Ammon's horn (tissue), 1 donor: ENCODE measurements around the gene MAT1A.

Experiments
- DNase-seq: peaks from one replicate; pipeline ENCODE4 v3.0.0-alpha.2; 2016; ENCODE audit warnings: low spot score

Gene MAT1A

DNA sequence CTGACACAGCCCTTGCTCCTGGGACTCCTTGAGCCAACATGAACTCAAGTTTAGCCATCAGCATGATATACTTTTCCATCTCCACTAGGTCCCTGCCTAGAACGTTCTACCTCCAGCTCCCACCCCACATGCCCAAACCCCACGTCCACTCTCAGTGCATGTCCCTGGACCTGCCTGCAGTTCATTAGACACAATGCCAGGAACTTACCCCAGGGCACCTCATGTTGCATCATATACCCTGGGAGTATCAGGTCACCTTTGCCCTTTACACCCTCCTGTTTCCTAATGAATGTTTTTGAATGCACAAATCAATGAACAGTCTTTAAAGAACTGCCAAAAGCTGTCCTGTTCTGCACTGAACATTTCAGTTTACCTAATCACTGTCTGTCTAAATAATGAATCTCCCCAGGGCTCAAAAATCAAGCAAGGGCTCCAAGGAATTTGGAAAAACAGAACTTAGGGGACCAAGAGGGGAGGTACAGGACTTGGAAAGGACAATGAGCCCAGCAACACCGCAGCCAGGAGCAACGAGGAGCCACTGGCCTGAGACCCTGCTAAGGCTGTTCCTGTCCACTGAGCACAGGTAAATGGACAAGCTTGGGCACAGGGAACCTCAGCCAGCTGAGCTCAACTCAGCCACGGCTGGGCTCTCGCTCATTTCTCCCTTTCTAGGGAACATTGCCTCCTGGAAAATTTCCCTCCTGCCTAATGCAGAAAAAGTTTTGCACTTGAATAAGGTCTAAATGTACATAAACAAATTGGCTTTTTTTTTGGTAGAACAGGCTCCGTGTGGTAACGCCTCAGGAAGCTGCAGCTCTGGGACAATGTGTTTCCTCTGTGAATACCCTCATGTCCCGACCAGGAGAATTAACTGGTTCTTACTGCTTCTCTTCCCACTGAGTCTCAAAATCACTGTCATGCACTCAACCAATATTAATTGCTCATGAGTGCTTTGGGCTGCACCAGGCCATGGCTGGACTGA, 7.4 kb downstream of the MAT1A start:
- no peak for DNase-seq

DNA sequence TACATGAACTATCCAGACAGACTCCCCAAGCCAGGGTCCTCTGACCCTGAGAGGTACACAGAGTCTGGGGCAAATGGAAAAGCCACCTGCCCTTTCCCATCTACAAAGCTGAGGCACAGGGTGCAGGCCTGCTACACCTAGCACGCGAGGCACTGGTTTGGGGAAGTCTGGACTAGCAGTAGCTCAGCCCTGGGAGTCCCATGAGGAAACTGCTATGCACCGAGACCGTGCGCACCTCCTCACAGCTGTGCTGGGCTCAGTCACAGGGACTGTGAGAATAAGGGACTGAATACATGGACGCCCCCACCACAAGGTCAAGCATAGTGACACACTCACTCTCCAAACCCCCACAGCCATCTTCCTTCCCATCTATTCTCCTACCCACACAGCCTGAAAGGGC, 8.2 kb downstream of the MAT1A start:
- DNase-seq, result no peak

DNA sequence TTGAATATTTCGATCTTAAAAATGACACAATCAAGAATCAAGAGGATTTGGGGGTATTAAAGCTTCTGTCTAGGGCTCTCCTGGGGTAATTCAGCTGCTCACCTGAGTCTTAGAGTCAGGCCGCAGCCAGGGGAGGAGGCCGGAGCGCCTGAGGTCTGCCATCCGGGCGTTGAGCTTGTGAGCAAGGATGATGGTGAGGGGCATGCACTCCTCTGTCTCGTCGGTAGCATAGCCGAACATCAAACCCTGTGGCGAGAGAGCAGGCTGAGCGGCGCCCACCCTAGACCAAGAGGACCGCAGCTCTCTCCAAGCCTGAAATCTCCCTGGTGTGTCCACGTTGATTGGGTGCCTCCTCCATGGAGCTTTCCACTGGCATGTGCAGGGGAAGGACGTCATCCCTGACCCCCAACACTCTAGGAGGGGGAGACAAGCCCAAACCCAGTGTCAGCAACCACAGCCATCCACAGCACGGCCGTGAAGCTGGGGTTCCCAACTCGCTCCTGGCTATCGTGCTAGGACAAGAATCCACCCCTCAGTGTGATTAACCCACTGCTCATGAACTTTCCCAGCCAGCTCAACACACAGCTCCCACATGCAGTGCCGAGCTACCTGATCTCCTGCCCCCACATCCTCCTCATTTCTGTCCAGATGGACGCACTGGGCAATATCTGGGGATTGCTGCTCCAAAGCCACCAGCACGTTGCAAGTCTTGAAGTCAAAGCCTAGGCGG, 9.2 kb downstream of the MAT1A start:
- DNase-seq, result no peak

DNA sequence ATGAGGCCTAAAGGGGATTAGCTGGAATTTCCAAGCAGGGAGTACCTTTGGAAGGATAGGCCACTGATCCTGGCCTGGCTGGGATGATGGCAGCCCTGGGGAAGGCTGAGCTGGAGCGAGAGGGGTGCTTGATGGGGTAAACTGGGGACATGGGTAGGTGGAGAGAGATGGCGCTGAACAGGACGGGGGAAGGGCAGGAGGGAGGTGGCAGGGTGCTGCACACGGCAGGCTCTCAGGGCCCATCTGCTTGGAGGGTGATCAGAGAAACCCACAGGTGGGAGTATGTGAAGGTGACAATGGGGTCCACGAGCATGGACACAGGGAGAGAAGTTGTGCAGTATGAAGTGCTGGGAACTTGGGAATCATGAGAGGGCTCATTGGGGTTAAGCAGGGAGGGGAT, 10.3 kb downstream of the MAT1A start:
- no peak for DNase-seq

DNA sequence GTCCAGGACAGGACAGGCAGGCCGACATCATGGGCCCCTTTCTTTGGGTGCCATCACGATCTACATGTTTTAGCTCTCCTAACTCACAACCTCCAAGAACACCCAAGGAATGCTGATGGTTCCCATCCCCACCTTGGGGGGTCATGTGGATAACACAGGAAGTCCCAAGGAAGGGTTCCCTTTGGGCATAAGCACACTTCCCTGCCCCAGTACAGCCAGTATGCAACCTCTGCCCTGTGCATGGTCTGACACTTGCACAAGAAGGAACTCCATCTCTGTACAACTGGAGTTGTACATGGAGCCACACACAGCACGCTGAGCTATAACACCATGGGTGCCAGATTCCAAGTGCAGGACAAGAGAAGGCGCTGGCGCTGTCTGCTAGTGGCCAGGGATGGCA, 11.0 kb downstream of the MAT1A start:
- no peak for DNase-seq

DNA sequence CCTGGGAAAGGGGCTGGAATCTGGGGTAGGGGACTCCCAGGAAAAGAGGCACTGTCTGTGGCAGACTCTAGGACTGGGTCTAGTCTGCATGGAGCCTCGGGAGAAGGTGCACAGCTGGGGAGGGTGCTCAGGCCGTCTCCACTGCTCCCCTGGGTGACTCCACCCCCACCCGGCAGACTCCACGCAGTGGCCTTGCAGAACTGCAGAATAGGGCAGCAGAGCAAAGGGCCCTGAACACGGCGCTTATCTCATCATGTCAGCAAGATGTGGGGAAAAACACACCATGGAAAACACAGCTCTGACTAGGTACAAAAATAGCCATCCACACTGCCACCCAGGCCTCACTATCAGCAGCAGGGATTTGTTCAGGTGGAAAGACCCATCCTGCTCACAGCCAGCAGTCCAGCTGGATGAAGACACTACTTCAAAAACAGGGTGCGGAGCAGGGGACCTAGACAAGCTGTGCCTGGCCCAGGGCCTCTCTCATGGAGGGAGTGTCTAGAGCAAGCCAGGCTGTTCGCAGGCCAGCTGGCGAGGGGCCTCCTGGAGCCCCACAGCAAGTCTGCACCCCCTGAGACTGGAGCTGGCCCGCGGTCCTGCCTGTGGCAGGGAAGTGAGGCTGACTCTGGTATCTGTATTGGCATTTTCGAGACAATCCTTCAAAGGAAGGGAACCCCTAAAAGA, 11.7 kb downstream of the MAT1A start:
- no peak for DNase-seq

DNA sequence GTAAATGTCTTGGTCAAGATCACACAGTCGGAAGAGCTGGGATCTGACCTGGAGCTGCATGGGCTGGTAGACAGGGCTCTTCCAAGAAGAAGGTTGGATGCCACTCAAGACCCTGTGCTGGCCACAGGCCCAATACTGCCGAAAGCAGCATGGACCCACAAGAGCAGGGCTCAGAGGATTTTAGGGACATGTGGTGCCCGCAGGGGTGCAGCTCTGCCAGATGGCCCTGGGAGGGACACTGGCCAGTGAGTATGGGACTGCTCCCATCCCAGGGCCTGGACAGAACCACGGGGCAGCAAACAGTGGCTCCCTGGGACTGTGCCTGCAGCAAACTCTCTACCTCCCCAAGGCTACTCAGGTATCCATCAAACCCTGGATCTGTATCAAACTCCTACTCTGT, 12.4 kb downstream of the MAT1A start:
- no peak for DNase-seq

DNA sequence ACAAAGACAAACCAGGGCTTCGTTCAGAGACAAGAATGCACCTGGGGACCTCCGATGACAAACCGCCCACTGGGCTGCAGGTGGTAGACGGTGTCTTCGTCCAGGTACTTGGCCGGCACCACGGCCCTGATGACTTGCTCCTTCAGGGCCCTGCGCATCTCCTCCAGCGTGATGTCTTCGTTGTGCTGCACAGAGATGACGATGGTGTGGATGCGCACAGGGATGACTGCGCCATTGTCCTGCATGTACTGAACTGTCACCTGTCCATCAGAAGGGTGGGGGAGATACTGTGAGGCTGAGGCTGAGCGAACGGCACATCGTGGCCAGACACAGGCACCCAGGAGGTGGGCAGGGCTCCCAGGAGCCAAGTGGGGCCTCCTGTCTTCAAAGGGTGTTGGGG, 13.1 kb downstream of the MAT1A start:
- no peak for DNase-seq

DNA sequence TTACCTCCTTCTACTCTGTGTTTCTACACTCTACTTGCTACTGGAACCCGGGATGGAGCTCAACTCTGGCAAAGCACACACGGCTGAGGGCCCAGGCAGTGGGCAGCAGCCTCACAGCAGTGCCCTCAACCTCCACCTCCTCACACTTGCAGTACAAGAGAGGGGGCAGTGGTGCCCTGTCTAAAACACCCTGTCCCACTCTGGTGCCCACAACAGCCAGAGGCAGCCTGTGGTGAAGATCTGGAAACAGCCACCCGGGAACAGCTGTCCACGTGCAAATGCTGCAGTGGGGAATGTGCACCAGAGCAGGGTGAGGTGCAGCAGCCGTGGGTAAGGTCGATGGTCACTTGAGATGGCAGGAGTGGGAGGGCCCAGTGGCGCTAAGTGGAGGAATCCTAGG, 13.7 kb downstream of the MAT1A start:
- no peak for DNase-seq

DNA sequence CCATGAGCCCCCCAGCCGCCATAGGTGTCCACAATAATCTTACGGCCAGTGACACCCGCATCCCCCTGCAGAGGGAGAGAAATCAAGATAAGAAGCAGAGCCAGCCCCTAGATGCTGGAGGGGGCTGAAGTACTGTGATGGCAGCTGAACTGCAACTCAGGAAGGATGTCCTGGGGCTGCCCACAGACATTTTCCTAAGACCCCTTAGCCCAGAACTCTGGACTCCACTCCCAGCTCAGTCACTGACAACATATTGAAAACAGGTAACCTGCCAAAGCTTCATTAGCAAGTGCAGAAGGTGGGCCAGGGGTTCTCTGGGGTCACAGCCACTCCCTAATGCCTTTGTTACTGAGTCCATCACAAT, 14.3 kb downstream of the MAT1A start:
- DNase-seq, result no peak

DNA sequence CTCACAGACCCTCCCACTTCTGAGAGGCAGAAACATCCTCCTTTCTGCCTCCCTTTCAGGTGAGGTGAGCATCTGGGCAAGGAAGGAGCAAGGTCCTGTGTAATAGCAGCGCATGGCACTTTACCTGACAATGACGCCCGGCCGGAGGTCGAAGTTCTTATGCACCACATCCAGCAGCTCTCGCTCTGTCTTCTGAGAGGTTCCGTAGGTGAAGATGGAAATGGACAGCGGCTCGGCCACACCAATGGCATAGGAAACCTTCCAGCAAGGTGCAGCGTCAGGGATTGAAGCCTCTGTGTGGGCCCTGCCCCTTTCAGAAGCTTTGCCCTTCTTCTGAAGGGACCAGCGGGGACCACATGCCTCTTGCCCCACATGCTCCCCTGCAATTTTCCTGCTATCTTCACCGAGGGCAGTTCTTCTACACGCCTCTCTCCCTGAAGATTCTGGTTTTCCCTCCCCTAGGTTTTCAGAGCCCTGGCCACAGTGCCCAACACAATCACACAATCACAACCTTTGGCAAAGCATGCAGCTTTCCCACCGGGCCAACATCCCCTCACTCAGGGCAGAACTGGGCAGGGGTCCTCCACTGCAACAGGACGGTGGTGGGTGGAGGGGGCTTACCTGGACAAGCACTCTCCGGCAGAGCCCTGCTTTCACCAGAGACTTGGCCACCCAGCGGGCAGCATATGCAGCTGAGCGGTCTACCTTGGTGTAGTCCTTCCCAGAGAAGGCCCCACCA, 14.9 kb downstream of the MAT1A start:
- DNase-seq, result no peak

DNA sequence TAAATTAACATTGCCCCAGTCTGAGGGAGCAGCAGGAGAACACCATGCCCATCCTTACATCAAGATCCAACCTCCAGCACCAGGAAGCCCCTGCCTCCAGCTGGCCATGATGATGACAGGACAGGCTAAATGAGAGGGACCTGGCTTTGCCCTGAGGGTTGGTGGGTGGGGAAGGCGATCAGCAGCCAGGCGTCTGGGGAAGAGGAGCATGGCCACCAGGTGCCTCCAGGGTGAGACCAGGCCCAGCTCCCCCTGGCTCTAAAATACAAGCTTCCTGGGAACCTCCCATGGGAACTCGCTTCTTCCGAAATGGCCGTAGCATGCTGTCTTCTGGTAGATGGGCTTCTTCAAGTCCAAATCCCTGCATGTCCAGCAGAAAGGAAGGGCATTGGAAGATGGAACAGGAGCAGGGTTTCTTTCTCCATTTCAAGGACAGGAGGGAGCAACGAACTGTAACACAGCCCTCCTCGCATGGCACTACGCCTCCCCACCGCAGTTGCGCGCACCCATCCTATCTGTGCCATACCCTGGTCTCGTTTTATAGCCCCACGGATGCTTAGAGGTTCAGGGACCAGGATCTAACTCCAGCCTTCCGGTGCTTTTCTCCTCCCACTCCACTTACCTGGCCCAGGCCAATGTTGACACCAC, 15.8 kb downstream of the MAT1A start:
- no peak for DNase-seq

DNA sequence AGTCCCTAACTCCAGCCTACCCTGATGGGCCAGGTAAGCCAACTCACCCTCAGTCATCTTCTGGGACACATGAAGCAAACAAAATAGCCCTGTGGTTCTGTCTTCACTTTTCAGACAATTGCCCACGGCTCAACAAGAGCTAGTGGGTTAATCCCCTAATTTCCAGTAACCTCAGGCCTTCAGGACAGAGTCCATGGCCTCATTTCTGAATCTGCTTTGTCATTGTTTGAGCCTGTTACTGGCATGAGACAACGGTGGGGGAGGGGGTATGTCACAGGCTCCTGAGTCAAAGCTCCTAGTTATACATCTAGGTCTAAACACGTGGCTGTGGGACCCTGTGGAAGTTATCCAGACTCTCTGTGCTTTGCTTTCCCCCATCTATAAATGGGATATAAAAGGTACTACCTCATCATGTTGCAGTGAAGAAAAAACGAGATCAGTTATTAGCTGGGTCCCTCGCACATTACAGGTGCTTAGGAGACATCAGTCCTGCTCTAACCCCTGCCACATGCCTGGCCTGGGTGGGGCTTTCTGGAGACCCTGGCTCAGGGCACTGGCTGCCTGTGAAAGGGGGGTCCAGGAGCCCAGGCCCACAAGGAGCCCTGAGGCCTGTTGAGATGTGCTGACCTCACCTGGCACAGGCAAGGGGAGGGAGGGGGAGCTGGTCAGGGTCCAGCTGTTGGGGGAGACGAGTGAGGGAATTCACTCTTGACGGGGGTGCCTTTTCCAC, 16.5 kb downstream of the MAT1A start:
- no peak for DNase-seq

DNA sequence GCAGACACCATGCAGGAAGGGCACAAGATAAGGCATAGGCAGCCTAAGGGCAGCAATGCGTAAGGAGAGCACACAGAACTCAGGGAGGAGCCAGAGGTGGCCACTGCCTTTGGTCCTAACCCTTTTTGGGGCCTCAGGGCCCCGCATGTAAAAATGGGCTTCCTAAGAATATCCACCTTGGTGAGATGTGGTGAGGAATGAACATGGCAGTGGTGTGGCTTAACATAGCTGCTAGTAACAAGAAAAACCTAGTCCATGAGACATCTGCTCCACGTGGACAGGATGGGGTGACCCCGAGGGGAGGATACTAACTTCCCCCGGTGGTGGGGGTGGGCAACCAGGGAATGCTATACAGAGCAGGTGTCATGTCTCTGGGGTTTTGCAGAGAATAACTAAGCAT, 18.0 kb downstream of the MAT1A start:
- DNase-seq, result no peak

DNA sequence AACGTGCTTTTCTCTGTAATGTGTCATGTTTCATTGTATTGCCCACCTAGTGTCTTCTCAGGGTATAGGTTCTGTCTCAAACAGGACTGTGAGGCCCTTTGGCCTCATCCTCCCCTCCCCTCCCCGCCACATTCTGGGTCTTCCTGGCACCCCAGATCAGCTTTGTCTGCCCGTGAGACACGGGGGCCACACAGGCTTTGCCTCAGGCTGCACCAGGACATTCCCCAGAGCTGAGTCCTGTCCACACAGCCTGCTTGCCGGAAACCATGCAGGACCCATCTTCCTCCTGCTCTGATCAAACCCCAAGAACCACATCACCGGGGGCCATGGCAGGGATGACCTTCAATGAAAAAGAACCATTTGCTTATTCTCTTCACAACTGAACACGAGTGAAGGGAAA, 18.6 kb downstream of the MAT1A start:
- no peak for DNase-seq

DNA sequence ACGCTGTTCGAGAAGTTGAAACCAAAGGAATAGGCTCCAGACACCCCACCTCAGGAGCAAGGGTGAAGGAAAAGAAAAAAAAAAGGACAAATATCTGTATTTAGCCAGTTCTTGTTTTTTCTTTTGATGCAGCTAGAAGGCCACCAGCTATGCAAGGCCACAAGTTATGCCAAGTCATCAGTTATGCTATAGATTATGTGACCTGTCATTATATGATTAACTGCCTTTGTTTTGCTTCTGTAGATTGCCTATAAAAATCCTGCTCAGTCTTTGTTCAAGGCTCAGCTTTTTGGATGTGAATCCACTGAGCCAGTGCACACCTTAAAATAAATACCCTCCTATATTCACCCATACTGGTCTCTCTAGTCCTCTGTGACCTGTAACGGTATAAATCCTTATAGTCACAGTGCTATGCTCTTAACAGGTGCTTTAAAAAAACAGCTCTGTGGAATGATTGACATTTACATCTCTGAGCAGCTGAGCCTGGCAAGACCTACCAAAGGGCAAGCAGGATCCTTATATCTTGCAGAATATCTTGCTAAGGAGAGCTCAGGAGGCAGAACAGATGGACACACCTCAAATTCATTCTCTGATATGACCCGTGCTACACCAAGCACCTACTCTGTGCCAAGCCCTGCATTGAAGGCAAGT, 20.4 kb downstream of the MAT1A start:
- DNase-seq, result no peak

DNA sequence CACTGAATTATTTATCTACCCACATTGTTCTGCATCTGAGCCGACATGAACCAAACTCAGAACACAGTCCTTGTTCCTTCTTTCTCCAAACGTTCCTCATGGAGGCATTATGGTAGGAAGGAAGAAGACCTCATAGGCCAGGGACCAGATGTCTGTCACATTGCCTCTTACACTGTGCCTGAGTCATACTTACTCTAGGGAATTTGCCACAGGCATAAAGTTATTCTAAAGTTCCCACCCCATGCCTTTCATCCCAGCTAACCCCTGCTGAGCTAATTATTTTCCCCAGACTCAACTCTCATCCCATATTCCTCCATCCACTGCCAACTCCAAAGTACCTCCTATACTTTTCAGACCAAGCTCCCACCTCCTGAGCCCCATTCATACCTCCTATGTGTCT, 21.2 kb downstream of the MAT1A start:
- DNase-seq, result no peak

DNA sequence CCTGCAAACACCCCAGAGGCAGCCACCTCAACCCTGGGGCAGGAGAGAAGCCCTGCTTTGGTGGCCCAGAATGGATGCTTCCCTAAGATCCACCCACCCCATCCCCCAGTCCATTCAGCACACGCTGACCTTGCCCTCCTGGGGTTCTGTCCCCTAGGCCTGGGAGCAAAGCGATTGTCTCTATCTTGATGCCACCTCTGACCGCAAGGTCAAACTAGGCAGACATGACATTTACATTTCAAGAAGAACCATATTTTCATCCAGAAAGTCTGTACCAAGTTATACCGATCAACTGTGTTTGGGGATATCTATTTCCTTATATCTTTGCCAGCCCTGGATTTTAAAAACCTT, 23.0 kb downstream of the MAT1A start:
- no peak for DNase-seq

DNA sequence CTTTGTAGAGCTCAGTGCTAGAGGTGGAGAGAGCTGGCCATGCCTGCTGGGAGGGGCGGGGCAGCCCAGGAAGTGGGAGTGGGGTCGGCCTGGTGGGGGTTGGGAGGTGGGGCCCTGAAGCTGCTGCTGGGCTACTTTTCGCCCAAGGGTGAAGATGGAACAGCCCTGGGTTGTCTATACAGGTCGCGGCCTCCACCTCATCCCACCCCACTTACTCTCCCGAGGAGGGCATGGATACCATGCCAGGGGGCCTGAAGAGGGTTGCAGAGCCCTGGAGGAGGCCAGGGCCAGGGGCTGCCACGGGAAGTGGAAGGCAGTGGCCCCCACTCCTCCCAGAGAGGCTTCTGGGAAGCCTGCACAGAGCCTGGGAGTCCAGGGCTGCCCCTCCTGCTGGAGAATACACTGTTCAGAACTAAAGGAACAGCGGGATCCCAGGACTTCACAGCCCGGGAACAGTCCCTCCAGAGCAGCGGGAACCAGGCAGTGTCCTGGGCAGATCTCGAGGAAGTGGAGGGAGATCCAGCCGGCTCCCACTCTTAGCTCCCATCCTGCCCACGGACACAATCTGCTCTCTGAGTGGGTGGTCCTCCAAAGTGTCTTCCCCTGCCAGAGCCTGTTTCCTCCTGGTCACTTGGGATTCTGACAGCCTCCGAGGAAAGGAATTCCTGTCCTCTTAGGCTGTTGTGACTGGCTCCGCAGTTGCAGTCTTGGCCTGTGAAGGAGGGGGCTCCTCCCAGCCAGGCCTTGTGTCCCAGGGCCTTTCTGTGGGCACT, 23.5 kb downstream of the MAT1A start:
- DNase-seq, result no peak
